ENCODE results near the gene SHH. TPM values are rescaled to one million over a fixed set of nuclear protein-coding genes. Genes with fewer than 3 reads are reported as not detected.
"Not testable (repeated sequence)": the region's sequence is repeated elsewhere in the genome, so short reads cannot be mapped to it uniquely, and the experiment has no call there.

The SHH gene
- total and polyA plus RNA-seq, 3 experiments from 2014 or later: not detected

DNA sequence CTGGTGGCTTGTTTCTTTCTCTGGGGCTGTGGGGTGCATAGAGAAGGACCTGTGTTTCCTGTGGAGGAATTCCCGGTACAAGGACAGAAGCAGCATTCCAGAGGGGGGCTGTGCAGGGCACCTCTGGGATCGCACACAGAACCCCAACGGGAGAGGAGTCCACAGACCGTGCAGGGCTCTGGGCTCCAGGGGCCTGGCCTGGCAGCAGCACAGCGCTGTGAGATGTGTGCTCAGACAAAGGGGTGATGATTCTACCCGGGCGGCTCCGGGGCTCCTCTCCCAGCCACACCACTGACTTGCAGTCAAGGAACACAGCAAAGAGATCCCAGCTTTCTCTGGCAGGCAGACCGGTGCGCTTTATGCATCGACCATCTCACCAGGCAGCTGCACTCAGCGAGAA is 6.9 kb upstream of the SHH start:
- no peaks in the 10 kb centered on the region for H3K9me3 ChIP-seq (ENCODE audit: low read length)
- Mint-ChIP-seq H3K27me3 (peaks cover 9 to 46% of the 10 kb centered on the region in 2 donors), H3K27ac (no peak overlapping the region), H3K4me1 (peaks cover 0 to 5% (median 4%) of the 10 kb centered on the region in 3 donors), H3K4me3 (no peak overlapping the region), H3K36me3 (no peaks in the 10 kb centered on the region), H3K9me3 (no peaks in the 10 kb centered on the region)
- POLR2A ChIA-PET: no interaction called here
- no peaks in the 10 kb centered on the region for H3K4me1 ChIP-seq (ENCODE audit: insufficient read depth, low read length)
- no peak overlapping the region for H3K27ac ChIP-seq (ENCODE audit: low read depth, low read length)
- H3K27me3 ChIP-seq (ENCODE audit: insufficient read depth, low read length, poor library complexity, severe bottlenecking): peaks cover 5% of the 10 kb centered on the region
- DNase-seq: no peak
- CTCF ChIA-PET: no interaction called here
- H3K36me3 ChIP-seq (ENCODE audit: insufficient read depth, low read length): no peaks in the 10 kb centered on the region
- no peak overlapping the region for H3K4me3 ChIP-seq (ENCODE audit: low read length)

DNA sequence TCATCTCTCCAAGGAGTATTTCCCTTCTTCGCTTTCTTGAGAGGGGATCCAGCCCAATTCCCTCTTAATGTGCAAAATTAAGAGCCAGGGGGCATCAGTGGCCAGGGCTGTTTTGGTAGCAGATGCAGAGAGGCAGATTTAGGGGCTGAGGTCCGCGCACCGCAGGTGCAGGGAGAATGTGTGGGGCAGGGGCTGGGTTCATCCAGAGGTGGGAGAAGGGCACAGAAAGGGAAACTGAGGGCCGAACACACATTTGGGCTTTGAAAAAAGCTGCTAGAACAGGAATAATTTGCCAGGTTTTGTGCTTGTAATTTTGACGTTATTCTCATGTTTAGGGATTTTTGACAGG is 6.5 kb upstream of the SHH start:
- peaks cover 12 to 50% of the 10 kb centered on the region in 2 donors for H3K27me3 Mint-ChIP-seq
- no peak overlapping the region for H3K27ac Mint-ChIP-seq
- POLR2A ChIA-PET: no interaction called here

DNA sequence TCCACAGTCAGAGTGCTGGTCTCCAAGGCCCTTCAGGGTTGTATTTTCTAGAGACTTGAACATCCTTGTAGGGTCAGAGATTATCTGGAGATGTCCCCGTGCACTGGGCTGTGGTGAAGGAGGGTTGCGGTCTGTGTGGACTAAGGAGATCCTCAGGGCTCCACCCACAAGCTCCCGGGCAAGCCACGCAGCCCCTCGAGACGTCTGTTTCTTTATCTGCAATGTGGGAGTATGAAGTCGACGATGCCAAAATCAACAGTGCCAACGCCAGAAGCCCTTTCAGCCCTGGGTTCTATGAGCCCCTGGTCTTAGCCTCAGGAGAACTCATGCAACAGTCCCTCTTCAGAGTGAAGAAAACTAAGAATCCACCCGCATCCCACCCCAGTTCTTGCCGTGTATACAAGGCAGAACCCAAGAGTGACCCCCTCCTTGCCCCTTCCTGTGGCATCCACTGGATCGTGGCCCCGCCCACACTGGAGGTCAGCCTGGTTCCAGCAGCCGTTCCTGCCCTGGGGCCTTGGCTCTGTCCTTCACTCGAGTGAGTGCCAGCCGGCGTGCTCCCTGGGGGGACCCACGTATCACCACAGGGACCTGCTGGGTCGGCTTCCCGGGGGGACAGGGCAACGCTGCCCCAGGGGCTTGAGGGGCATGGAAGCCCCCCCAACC is 6.0 kb upstream of the SHH start:
- Mint-ChIP-seq H3K4me1 (peaks cover 0 to 5% (median 4%) of the 10 kb centered on the region in 3 donors), H3K36me3 (no peaks in the 10 kb centered on the region)
- no peaks in the 10 kb centered on the region for H3K4me1 ChIP-seq (ENCODE audit: insufficient read depth, low read length)

More for the DNA sequence above, 6.5 kb upstream of the SHH start:
- Histone ChIP-seq H3K36me3 (ENCODE audit: insufficient read depth, low read length) (no peaks in the 10 kb centered on the region), H3K27ac (ENCODE audit: low read depth, low read length) (no peak overlapping the region), H3K4me3 (ENCODE audit: low read length) (no peak overlapping the region), H3K9me3 (ENCODE audit: low read length) (no peaks in the 10 kb centered on the region), H3K4me1 (ENCODE audit: insufficient read depth, low read length) (no peaks in the 10 kb centered on the region), H3K27me3 (ENCODE audit: insufficient read depth, low read length, poor library complexity, severe bottlenecking) (peaks cover 5% of the 10 kb centered on the region)
- no peaks in the 10 kb centered on the region for H3K36me3 Mint-ChIP-seq
- peaks cover 0 to 5% (median 4%) of the 10 kb centered on the region in 3 donors for H3K4me1 Mint-ChIP-seq
- H3K4me3 Mint-ChIP-seq: no peak overlapping the region
- CTCF ChIA-PET: no interaction called here
- H3K9me3 Mint-ChIP-seq: no peaks in the 10 kb centered on the region
- no peak for DNase-seq

DNA sequence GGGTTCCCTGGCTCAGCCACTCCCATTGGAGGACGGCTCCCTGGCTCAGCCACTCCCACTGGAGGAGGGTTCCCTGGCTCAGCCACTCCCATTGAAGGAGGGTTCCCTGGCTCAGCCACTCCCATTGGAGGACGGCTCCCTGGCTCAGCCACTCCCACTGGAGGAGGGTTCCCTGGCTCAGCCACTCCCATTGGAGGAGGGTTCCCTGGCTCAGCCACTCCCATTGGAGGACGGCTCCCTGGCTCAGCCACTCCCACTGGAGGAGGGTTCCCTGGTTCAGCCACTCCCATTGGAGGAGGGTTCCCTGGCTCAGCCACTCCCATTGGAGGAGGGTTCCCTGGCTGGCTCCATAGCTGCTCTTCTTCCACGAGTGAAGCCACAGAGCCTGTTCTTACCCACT is 5.3 kb upstream of the SHH start:
- H3K36me3 Mint-ChIP-seq; H3K4me3 Mint-ChIP-seq; H3K36me3 ChIP-seq (ENCODE audit: insufficient read depth, low read length); H3K27ac ChIP-seq (ENCODE audit: low read depth, low read length); CTCF ChIA-PET; H3K9me3 ChIP-seq (ENCODE audit: low read length); H3K4me3 ChIP-seq (ENCODE audit: low read length); H3K27ac Mint-ChIP-seq; DNase-seq; H3K27me3 ChIP-seq (ENCODE audit: insufficient read depth, low read length, poor library complexity, severe bottlenecking); H3K9me3 Mint-ChIP-seq; H3K4me1 ChIP-seq (ENCODE audit: insufficient read depth, low read length); POLR2A ChIA-PET; H3K4me1 Mint-ChIP-seq: not testable (repeated sequence)
- peaks cover 18 to 52% of the 10 kb centered on the region in 2 donors for H3K27me3 Mint-ChIP-seq

More for the DNA sequence above, 6.0 kb upstream of the SHH start:
- peak overlapping the region in 1 of 8 donors; percentile 81 for H3K27ac Mint-ChIP-seq
- Histone ChIP-seq H3K27me3 (ENCODE audit: insufficient read depth, low read length, poor library complexity, severe bottlenecking) (peaks cover 5% of the 10 kb centered on the region), H3K27ac (ENCODE audit: low read depth, low read length) (no peak overlapping the region), H3K4me3 (ENCODE audit: low read length) (no peak overlapping the region), H3K9me3 (ENCODE audit: low read length) (no peaks in the 10 kb centered on the region), H3K36me3 (ENCODE audit: insufficient read depth, low read length) (no peaks in the 10 kb centered on the region)
- CTCF ChIA-PET: no interaction called here
- POLR2A ChIA-PET: no interaction called here
- peaks cover 15 to 52% of the 10 kb centered on the region in 2 donors for H3K27me3 Mint-ChIP-seq
- no peak for DNase-seq
- H3K9me3 Mint-ChIP-seq: no peaks in the 10 kb centered on the region
- no peak overlapping the region for H3K4me3 Mint-ChIP-seq

DNA sequence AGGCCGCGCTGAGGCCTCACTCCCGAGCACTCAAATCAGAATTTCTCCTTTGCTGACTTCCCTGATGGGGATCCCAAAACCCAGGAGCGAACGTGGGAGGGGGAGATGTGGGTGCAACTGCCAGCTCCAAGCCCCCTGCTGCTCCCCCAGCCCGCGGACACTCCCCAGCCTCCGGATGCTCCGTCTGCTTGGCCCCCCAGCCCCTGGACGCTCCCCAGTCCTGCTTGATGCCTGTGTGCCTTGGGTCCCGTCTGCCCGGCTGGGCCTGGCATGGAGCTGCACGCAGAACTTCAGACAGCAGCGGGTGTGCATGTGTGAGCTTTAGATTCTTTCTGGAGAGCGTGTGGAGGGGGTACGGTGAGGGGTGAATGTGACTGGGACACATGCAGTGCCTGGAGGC is 4.7 kb upstream of the SHH start:
- no peak overlapping the region for H3K4me3 Mint-ChIP-seq
- no peak for DNase-seq
- H3K27ac ChIP-seq (ENCODE audit: low read depth, low read length): no peak overlapping the region
- POLR2A ChIA-PET: no interaction called here
- H3K4me1 Mint-ChIP-seq: peaks cover 3 to 11% (median 6%) of the 10 kb centered on the region in 3 donors
- H3K9me3 ChIP-seq (ENCODE audit: low read length): no peaks in the 10 kb centered on the region
- H3K36me3 ChIP-seq (ENCODE audit: insufficient read depth, low read length): no peaks in the 10 kb centered on the region
- peaks cover 5% of the 10 kb centered on the region for H3K27me3 ChIP-seq (ENCODE audit: insufficient read depth, low read length, poor library complexity, severe bottlenecking)
- peaks cover 22 to 52% of the 10 kb centered on the region in 2 donors for H3K27me3 Mint-ChIP-seq
- no peaks in the 10 kb centered on the region for H3K4me1 ChIP-seq (ENCODE audit: insufficient read depth, low read length)
- CTCF ChIA-PET: no interaction called here
- H3K36me3 Mint-ChIP-seq: no peaks in the 10 kb centered on the region
- H3K27ac Mint-ChIP-seq: peak overlapping the region in 1 of 8 donors; percentile 79
- no peaks in the 10 kb centered on the region for H3K9me3 Mint-ChIP-seq
- H3K4me3 ChIP-seq (ENCODE audit: low read length): no peak overlapping the region

DNA sequence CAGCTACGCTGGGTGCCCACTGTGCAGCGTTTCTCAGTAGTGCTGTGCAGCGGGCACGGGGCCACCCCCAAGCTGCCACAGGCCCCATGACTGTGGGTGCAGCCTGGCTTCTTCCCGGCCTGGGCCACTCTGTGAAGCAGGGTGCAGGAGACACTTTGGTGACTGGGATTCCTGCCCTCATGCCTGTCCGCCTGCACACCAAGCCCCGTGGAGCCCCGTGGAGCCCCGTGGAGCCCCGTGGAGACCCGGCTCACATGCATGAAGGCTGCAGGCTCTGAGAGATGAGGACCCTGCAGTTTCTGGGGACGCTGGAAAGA is 3.9 kb upstream of the SHH start:
- no peak overlapping the region for H3K4me3 ChIP-seq (ENCODE audit: low read length)

DNA sequence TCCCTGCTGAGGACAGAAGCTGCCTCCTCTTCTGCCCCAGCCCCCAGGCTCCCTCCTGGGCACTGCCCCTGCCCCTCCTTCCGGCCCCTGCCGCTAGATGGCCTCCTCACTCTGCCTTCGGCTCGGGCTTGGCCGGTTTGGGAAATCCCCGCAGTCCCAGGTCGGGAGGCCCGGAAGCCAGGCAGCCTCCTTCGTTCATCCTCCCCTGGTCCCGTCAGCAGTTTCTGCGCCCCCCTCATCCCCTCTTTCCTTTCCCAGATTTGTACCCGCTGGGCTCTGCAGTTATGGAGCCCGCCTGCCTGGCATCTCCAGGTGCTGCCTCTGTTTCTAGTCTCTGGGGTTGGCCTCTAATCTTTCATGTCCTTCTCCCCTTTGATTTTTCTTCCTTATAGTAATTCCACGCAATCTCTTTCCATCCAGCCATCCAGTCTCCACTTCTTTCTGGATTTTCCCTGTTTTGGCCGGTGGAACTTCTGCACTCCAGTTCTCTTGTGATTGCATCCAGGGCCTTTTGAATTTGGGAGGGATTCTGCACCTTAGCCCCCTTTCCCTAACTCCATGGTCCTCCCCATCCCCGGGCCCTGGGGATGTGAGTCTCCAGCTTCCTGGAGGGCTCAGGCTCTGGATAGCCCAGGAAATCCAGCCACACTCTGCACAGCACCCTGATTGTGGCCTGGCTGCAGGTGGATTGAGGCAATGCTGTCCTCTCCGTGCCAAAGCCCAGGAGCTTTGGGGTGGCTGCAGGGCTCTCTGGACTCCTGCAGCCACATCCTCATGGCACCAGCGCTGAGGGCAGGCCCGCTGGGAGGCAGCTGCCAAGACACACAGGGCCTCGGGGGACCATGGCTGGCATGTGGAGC is 3.3 kb upstream of the SHH start:
- Mint-ChIP-seq H3K27ac (peak overlapping the region in 1 of 8 donors; percentile 11), H3K4me1 (peaks cover 8 to 24% (median 8%) of the 10 kb centered on the region in 3 donors), H3K9me3 (no peaks in the 10 kb centered on the region), H3K4me3 (peak overlapping the region in 1 of 7 donors; percentile 33), H3K36me3 (no peaks in the 10 kb centered on the region), H3K27me3 (peaks cover 36 to 55% of the 10 kb centered on the region in 2 donors)
- Histone ChIP-seq H3K4me1 (ENCODE audit: insufficient read depth, low read length) (no peaks in the 10 kb centered on the region), H3K27ac (ENCODE audit: low read depth, low read length) (no peak overlapping the region), H3K36me3 (ENCODE audit: insufficient read depth, low read length) (no peaks in the 10 kb centered on the region), H3K27me3 (ENCODE audit: insufficient read depth, low read length, poor library complexity, severe bottlenecking) (peaks cover 14% of the 10 kb centered on the region), H3K9me3 (ENCODE audit: low read length) (no peaks in the 10 kb centered on the region), H3K4me3 (ENCODE audit: low read length) (no peak overlapping the region)
- DNase-seq: peak in 3 of 5 donors; percentile 13 to 56 (median 49)
- POLR2A ChIA-PET: no interaction called here
- CTCF ChIA-PET: no interaction called here

More for the DNA sequence above, 3.9 kb upstream of the SHH start:
- H3K27me3 Mint-ChIP-seq: peaks cover 30 to 55% of the 10 kb centered on the region in 2 donors
- H3K4me3 Mint-ChIP-seq: no peak overlapping the region
- ChIA-PET POLR2A (no interaction called here), CTCF (no interaction called here)
- H3K36me3 Mint-ChIP-seq: no peaks in the 10 kb centered on the region
- no peaks in the 10 kb centered on the region for H3K9me3 Mint-ChIP-seq
- Histone ChIP-seq H3K27ac (ENCODE audit: low read depth, low read length) (no peak overlapping the region), H3K9me3 (ENCODE audit: low read length) (no peaks in the 10 kb centered on the region), H3K27me3 (ENCODE audit: insufficient read depth, low read length, poor library complexity, severe bottlenecking) (peaks cover 11% of the 10 kb centered on the region), H3K4me1 (ENCODE audit: insufficient read depth, low read length) (no peaks in the 10 kb centered on the region), H3K36me3 (ENCODE audit: insufficient read depth, low read length) (no peaks in the 10 kb centered on the region)
- DNase-seq: no peak
- H3K4me1 Mint-ChIP-seq: peaks cover 8 to 19% (median 8%) of the 10 kb centered on the region in 3 donors
- no peak overlapping the region for H3K27ac Mint-ChIP-seq

DNA sequence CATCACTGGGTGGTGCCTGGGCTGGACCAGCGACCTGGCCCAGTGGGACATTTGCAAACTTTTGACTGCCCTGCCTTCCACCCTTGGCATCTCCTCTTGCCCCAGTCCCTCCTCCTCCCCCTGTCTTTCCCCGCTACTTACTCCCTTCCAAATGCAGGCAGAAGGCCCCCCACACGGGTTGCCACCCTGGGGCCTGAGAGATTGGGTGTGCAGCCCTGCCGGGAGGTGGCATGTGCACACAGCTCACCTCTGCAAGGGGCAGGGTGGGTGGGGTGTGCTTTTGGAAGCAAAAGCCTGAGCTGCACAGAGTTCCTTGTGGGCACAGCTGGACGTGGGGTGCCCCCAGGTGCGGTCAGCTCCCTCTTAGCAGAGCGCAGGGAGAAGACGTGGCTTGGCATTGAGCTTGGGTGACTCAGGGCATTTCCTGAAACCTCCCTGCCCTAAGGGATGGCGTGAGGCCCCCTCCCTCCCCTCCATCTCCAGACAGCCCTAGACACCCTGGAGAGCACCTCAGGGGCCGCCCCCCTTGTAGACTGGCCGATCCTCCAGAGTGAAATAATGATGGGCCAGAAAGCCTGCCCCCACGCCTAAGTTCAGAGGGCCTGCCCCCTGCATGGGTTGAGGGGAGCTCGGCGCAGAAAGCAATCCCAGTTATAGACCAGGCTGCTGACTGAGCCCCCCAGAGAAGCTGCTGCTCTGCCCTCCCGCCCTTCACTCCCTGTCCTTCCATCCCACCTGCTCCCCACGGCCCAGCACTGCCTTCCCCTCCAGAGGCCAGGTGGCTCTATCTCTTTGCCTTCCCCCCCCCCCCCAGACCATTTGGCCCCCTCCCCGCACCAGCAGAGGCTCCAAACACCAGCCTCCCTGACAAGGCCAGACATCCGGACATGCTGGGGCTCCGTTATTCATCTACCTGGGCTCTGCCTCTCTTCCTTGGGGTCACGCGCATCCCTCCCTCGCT is 2.3 kb upstream of the SHH start:
- Histone ChIP-seq H3K27me3 (ENCODE audit: insufficient read depth, low read length, poor library complexity, severe bottlenecking) (peaks cover 14% of the 10 kb centered on the region), H3K4me3 (ENCODE audit: low read length) (no peak overlapping the region), H3K36me3 (ENCODE audit: insufficient read depth, low read length) (no peaks in the 10 kb centered on the region), H3K4me1 (ENCODE audit: insufficient read depth, low read length) (no peaks in the 10 kb centered on the region), H3K27ac (ENCODE audit: low read depth, low read length) (no peak overlapping the region), H3K9me3 (ENCODE audit: low read length) (no peaks in the 10 kb centered on the region)
- CTCF ChIA-PET: no interaction called here
- Mint-ChIP-seq H3K27ac (no peak overlapping the region), H3K4me1 (peaks cover 8 to 25% (median 8%) of the 10 kb centered on the region in 3 donors), H3K27me3 (peaks cover 38 to 55% of the 10 kb centered on the region in 2 donors), H3K36me3 (no peaks in the 10 kb centered on the region), H3K4me3 (no peak overlapping the region), H3K9me3 (no peaks in the 10 kb centered on the region)
- POLR2A ChIA-PET: no interaction called here
- no peak for DNase-seq
